Panc1 (cell line): ENCODE results near the gene CCDC159. TPM values are rescaled to one million over a fixed set of nuclear protein-coding genes. Genes with fewer than 3 reads are reported as not detected.
"Not testable (repeated sequence)": the region's sequence is repeated elsewhere in the genome, so short reads cannot be mapped to it uniquely, and the experiment has no call there.

Source experiments
- ATAC-seq: fragments of 200-7000 bp; cut with Tn5 transposase; 2 replicates; pipeline ENCODE4 v1.9.1; 2020; ENCODE audit warnings: mild to moderate bottlenecking, moderate library complexity
- BruUV-seq: library from RNA; stranded (reverse); fragments of 400-500 nt; replicated peaks from 2 replicates; lab custom pipeline; 2021; lab: Mats Ljungman, UMichigan
- CTCF ChIA-PET: fragments of 300-600 bp; sonication (Branson Sonifier 250); formaldehyde crosslinking; loops from one replicate; lab custom pipeline; 2022; ENCODE audit warnings: antibody characterized with exemption; lab: Charles Lee
- POLR2A ChIA-PET: fragments of 300-600 bp; sonication (Branson Sonifier 250); formaldehyde crosslinking; loops from one replicate; lab custom pipeline; 2022; ENCODE audit warnings: antibody characterized with exemption; lab: Charles Lee
- DNase-seq: peaks from one replicate; pipeline ENCODE4 v3.0.0-alpha.2; 2010; ENCODE audit warnings: low read depth, low spot score
- H3K27ac ChIP-seq: 2 replicates; pipeline ENCODE4 v1.5.1; 2011; ENCODE audit warnings: mild to moderate bottlenecking, low read length, inconsistent platforms
- H3K27me3 ChIP-seq: fragments of 200-500 bp; sonication (Bioruptor generic); 2 replicates; pipeline ENCODE4 v1.6.0; 2014; ENCODE audit warnings: low read length, inconsistent platforms; ENCODE audit not compliant: control insufficient read depth, insufficient read depth
- H3K36me3 ChIP-seq: fragments of 200-500 bp; sonication (Bioruptor generic); 2 replicates; pipeline ENCODE4 v1.5.1; 2014; ENCODE audit warnings: inconsistent platforms, mild to moderate bottlenecking, low read length, moderate library complexity; ENCODE audit not compliant: control insufficient read depth, insufficient read depth
- H3K4me1 ChIP-seq: 2 replicates; pipeline ENCODE4 v1.5.1; 2011; ENCODE audit warnings: inconsistent platforms, mild to moderate bottlenecking, low read length, moderate library complexity; ENCODE audit not compliant: control insufficient read depth, insufficient read depth
- H3K4me3 ChIP-seq, 2 experiments: 2 replicates each; pipeline ENCODE4 v1.5.1; 2011 to 2012; ENCODE audit warnings: low read depth in 2 of 2, low read length in 2 of 2, mild to moderate bottlenecking in 2 of 2, inconsistent platforms in 1 of 2, moderate library complexity in 1 of 2
- H3K9me3 ChIP-seq: fragments of 200-500 bp; sonication (Bioruptor generic); 2 replicates; pipeline ENCODE4 v1.5.1; 2014; ENCODE audit warnings: low read depth, mild to moderate bottlenecking, inconsistent platforms, low read length, moderate library complexity; ENCODE audit not compliant: control insufficient read depth, insufficient read depth
- POLR2AphosphoS5 ChIP-seq: IDR thresholded peaks from 2 replicates; pipeline ENCODE4 v1.6.1; 2012; ENCODE audit warnings: mild to moderate bottlenecking, low read depth, low read length, moderate library complexity
- SIN3A ChIP-seq: IDR thresholded peaks from 2 replicates; pipeline ENCODE4 v1.6.1; 2012; ENCODE audit warnings: low read depth, mild to moderate bottlenecking, low read length, moderate library complexity, borderline replicate concordance; ENCODE audit not compliant: insufficient read depth
- TCF7L2 ChIP-seq: IDR thresholded peaks from 2 replicates; pipeline ENCODE4 v1.6.1; 2011; ENCODE audit warnings: mild to moderate bottlenecking, low read depth, low read length, inconsistent platforms
- in situ Hi-C: cut with HindIII; loops from 2 replicates; pipeline ENCODE4 v1.10.0; 2016; ENCODE audit warnings: low sequenced_read_pairs, low pct_unique_long_range_greater_than_20kb
- intact Hi-C: fragments of 100-400 bp; cut with micrococcal nuclease; formaldehyde crosslinking; loops from one replicate; pipeline ENCODE4 v1.10.0; 2022; ENCODE audit not compliant: unreplicated experiment
- total RNA-seq: library from RNA; stranded (reverse); gene quantifications from one replicate; pipeline ENCODE4 v1.2.1, GENCODE V29; 2021; ENCODE audit not compliant: unreplicated experiment
- TF ChIP-seq, protein P1 (sequence below), 2 experiments: IDR thresholded peaks; 2 replicates each; pipeline ENCODE4 v1.6.1; 2011 to 2012; ENCODE audit warnings: low read depth in 2 of 2, control low read depth in 1 of 2, low read length in 1 of 2, mild to moderate bottlenecking in 1 of 2, moderate library complexity in 1 of 2; ENCODE audit not compliant: insufficient read depth in 1 of 2
- TF ChIP-seq, protein P2 (sequence below): fragments of 450-650 bp; IDR thresholded peaks from 2 replicates; pipeline ENCODE4 v1.5.1; 2017; ENCODE audit warnings: mild to moderate bottlenecking

Gene CCDC159
- total RNA-seq, 1 experiment from 2014 or later = 46.6 TPM

DNA sequence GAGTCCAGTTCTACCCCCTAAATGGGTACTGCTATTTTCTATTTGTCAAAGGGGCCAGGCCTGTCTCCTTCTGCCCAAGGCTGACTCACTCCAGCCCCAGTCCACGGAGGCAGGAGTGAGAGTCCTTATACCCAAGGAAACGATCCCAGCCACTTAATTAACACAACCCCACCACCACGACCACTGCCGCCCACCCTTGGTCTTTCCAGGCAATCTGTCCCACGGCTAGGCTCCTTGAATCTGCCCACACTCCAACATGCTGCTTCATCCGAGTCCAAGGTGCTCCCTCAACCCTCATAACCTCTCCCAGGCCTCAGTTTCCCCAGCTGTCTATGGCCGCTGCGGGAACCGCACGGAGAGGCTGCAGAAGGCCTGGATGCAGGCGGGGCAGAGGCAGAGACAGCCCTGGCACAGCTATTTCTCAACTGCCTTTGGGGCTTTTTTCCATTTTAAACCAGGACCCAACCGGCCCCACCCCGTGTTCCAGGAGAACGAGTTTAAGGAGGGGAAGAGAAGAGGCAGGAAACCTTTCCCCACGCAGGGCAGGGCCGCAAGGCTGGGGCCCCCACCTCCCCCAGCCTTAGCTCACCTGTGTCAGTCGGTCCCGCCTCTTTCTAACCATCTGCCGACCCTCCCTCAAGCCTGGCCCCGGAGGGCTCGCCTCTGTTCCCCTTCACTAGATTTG, 7.6 kb upstream of the CCDC159 start:
- Histone ChIP-seq H3K4me1 (0 out of 2 replicates have a peak, but pooled peaks cover 6% of the 10 kb centered on the region), H3K36me3 (no peaks in the 10 kb centered on the region), H3K4me3 (peak overlapping the region; percentile 61 to 63), H3K9me3 (no peaks in the 10 kb centered on the region), H3K27ac (peak overlapping the region; percentile 52), H3K27me3 (no peaks in the 10 kb centered on the region)
- intact Hi-C loops = no loop called here
- CTCF ChIA-PET = no interaction called here
- ATAC-seq = peak; percentile 23
- POLR2A ChIA-PET = no interaction called here
- no peak for DNase-seq
- TF ChIP-seq SIN3A (no peak), TCF7L2 (no peak), POLR2AphosphoS5 (no peak)
- TF ChIP-seq, protein P1, sequence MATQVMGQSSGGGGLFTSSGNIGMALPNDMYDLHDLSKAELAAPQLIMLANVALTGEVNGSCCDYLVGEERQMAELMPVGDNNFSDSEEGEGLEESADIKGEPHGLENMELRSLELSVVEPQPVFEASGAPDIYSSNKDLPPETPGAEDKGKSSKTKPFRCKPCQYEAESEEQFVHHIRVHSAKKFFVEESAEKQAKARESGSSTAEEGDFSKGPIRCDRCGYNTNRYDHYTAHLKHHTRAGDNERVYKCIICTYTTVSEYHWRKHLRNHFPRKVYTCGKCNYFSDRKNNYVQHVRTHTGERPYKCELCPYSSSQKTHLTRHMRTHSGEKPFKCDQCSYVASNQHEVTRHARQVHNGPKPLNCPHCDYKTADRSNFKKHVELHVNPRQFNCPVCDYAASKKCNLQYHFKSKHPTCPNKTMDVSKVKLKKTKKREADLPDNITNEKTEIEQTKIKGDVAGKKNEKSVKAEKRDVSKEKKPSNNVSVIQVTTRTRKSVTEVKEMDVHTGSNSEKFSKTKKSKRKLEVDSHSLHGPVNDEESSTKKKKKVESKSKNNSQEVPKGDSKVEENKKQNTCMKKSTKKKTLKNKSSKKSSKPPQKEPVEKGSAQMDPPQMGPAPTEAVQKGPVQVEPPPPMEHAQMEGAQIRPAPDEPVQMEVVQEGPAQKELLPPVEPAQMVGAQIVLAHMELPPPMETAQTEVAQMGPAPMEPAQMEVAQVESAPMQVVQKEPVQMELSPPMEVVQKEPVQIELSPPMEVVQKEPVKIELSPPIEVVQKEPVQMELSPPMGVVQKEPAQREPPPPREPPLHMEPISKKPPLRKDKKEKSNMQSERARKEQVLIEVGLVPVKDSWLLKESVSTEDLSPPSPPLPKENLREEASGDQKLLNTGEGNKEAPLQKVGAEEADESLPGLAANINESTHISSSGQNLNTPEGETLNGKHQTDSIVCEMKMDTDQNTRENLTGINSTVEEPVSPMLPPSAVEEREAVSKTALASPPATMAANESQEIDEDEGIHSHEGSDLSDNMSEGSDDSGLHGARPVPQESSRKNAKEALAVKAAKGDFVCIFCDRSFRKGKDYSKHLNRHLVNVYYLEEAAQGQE (IDR thresholded peaks at IDR 0.05; ENCODE audit: insufficient read depth in 1 of 2, low read depth in 2 of 2, low read length in 1 of 2) = no peak
- TF ChIP-seq, protein P2, sequence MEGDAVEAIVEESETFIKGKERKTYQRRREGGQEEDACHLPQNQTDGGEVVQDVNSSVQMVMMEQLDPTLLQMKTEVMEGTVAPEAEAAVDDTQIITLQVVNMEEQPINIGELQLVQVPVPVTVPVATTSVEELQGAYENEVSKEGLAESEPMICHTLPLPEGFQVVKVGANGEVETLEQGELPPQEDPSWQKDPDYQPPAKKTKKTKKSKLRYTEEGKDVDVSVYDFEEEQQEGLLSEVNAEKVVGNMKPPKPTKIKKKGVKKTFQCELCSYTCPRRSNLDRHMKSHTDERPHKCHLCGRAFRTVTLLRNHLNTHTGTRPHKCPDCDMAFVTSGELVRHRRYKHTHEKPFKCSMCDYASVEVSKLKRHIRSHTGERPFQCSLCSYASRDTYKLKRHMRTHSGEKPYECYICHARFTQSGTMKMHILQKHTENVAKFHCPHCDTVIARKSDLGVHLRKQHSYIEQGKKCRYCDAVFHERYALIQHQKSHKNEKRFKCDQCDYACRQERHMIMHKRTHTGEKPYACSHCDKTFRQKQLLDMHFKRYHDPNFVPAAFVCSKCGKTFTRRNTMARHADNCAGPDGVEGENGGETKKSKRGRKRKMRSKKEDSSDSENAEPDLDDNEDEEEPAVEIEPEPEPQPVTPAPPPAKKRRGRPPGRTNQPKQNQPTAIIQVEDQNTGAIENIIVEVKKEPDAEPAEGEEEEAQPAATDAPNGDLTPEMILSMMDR = no peak
- in situ Hi-C loops = no loop called here
- BruUV-seq = no TSS peak

DNA sequence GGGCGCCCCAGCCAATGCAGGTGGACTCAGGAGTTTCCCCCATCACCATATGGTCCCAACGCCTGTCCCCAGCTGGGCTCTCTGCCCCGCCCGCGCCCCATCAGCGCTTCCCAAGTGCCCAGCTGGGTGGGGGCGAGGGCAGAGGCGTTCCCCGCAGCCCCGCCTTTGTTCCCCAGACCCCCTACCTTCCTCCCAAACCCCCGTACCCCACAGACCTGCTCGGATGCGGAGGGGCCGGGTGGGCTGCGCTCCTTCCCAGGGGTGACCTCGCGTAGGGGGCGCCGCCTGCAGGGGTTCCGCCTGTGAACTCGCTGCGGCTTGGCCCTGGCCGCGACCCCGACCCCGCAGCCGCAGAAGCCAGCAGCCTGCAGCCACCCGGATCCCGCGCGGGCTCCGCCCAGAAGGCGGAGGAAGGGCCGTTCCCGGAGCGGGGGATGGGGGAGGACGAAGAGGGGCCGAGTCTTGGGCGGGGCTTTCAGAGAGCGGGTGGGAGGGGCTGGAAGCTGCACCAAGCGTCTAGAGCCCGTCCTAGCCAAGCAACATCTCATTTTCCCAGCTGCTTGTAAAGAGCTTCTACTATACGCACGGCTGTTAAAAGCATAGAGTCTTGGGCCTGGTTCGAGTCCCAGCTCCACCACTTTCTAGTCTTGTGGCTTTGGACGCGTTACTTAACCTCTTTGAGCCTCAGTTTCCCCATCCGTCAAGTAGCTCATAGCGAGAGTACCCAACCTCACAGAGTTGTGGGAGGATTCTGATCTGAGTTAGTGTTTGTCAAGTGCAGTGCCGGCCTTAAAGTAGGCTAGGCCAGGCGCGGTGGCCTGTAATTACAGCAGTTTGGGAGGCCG, 6.8 kb upstream of the CCDC159 start, which contains the start of gene RAB3D:
Gene RAB3D, minus strand, starts transcription at position 404 of the 845 bp plus-strand sequence. CDS start 2,258 bp downstream, outside the sequence.
- H3K36me3 ChIP-seq = no peaks in the 10 kb centered on the region
- H3K27me3 ChIP-seq = no peaks in the 10 kb centered on the region
- TF ChIP-seq TCF7L2 = no peak
- TF ChIP-seq, protein P2 = no peak
- TF ChIP-seq SIN3A = peak; percentile 62; the same call in 1 of the 2 replicates
- TF ChIP-seq POLR2AphosphoS5 = peak; percentile 44; the same call in 1 of the 2 replicates
- TF ChIP-seq, protein P1 (IDR thresholded peaks at IDR 0.05; ENCODE audit: insufficient read depth in 1 of 2, low read depth in 2 of 2, low read length in 1 of 2) = no peak
- peak; percentile 28 for DNase-seq
- CTCF ChIA-PET = interaction anchor here (0.5 kb wide), 1 partner anchor 499 kb away, joined by 3 read pairs; no protein-coding TSS in a partner anchor
- POLR2A ChIA-PET = no interaction called here
- peak within 1 kb of the TSS; percentile 61 to 63 for H3K4me3 ChIP-seq
- no TSS peak for BruUV-seq
- peak; percentile 95 for ATAC-seq
- H3K9me3 ChIP-seq = no peaks in the 10 kb centered on the region
- peak within 1 kb of the TSS; percentile 66 for H3K27ac ChIP-seq
- intact Hi-C loops (no loop called here), in situ Hi-C loops (no loop called here)
- peaks cover 13% of the 10 kb centered on the region; the same call in 1 of the 2 replicates for H3K4me1 ChIP-seq

DNA sequence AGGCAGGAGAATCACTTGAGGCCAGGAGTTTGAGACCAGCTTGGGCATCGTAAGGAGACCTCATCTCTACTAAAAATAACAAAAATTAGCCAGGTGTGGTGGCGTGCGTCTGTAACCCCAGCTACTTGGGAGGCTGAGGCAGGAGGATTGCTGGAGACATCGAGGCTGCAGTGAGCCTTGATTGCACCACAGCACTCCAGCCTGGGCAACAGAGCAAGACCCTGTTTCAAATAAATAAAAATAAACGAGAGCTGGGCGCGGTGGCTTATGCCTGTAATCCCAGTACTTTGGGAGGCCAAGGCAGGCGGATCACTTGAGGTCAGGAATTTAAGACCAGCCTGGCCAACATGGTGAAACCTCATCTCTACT, 6.2 kb upstream of the CCDC159 start:
- Histone ChIP-seq H3K27ac (peak overlapping the region; percentile 66; the same call in 1 of the 2 replicates), H3K4me1 (peaks cover 13% of the 10 kb centered on the region), H3K4me3 (peak overlapping the region; percentile 61 to 63)
- CTCF ChIA-PET = interaction anchor here (0.5 kb wide), 1 partner anchor 498 kb away, joined by 3 read pairs; no protein-coding TSS in a partner anchor
- intact Hi-C loops, H3K36me3 ChIP-seq, DNase-seq, POLR2A ChIA-PET, in situ Hi-C loops, H3K9me3 ChIP-seq, ATAC-seq, BruUV-seq, H3K27me3 ChIP-seq: not testable (repeated sequence)
